ENCODE results near the gene GNL3L. TPM values are rescaled to one million over a fixed set of nuclear protein-coding genes. Genes with fewer than 3 reads are reported as not detected.
"Not testable (repeated sequence)": the region's sequence is repeated elsewhere in the genome, so short reads cannot be mapped to it uniquely, and the experiment has no call there.

Gene GNL3L
- 24.3 and 30.3 TPM in 2 replicates for total RNA-seq (2014; rRNA removed; shearing (Covaris generic))
- polyA plus RNA-seq (2016; fragmentation: Nextera tagmentation; extraction: Ambion mirVana): 9.2 and 10.9 TPM in 2 replicates

GRCh38 chrX:54529552-54530356 is at the start of gene GNL3L:
Gene GNL3L (plus strand): TSS chrX:54530219. CDS start chrX:54532567, 2,348 bp downstream.
- Histone ChIP-seq H3K4me3 (peak within 1 kb of the TSS; percentile 96), H3K9me2 (ENCODE audit: insufficient read depth) (no peaks in the 10 kb centered on the region), H3K79me2 (ENCODE audit: insufficient read depth) (peaks cover 46% of the 10 kb centered on the region), H3K27me3 (replicated peaks; ENCODE audit: insufficient read depth) (no peaks in the 10 kb centered on the region), H2AFZ (peak within 1 kb of the TSS; percentile 96), H3K36me3 (ENCODE audit: low read depth) (no peaks in the 10 kb centered on the region), H3K4me1 (ENCODE audit: insufficient read depth) (peaks cover 5% of the 10 kb centered on the region; the same call in 1 of the 2 replicates), H3K9me3 (ENCODE audit: low read depth) (no peaks in the 10 kb centered on the region), H3F3A (ENCODE audit: insufficient read depth) (no peaks in the 10 kb centered on the region), H3K27ac (peak within 1 kb of the TSS; percentile 60), H4K20me1 (ENCODE audit: insufficient read depth) (no peaks in the 10 kb centered on the region), H3K4me2 (ENCODE audit: unreplicated experiment) (peak within 1 kb of the TSS; percentile 76), H3K9ac (peak within 1 kb of the TSS; percentile 93)
- no peak for TF ChIP-seq EZH2phosphoT487 (IDR thresholded peaks at IDR 0.05; ENCODE audit: insufficient read depth, low read depth)
- no peak for TF ChIP-seq EZH2 (IDR thresholded peaks at IDR 0.05; ENCODE audit: insufficient read depth, poor library complexity, severe bottlenecking)
- DNase-seq: peak; percentile 92
- 0 to 2% methylated on average over 22 to 24 of the region's 51 CpGs for WGBS, 2 experiments (ENCODE audit: low coverage in 1 of 2, low lambda C conversion rate in 2 of 2, missing lambda C conversion rate in 2 of 2)
- in situ Hi-C loops (cut with MboI): no loop called here

- Histone ChIP-seq H3F3A (ENCODE audit: insufficient read depth) (no peaks in the 10 kb centered on the region), H3K79me2 (ENCODE audit: insufficient read depth) (peaks cover 74% of the 10 kb centered on the region), H3K4me1 (ENCODE audit: insufficient read depth) (peaks cover 28% of the 10 kb centered on the region), H3K9ac (peak overlapping the region; percentile 73), H2AFZ (peak overlapping the region; percentile 70), H3K27me3 (replicated peaks; ENCODE audit: insufficient read depth) (no peaks in the 10 kb centered on the region), H4K20me1 (ENCODE audit: insufficient read depth) (no peaks in the 10 kb centered on the region), H3K4me3 (no peak overlapping the region), H3K4me2 (ENCODE audit: unreplicated experiment) (peak overlapping the region; percentile 57), H3K9me3 (ENCODE audit: low read depth) (no peaks in the 10 kb centered on the region), H3K36me3 (ENCODE audit: low read depth) (no peaks in the 10 kb centered on the region), H3K9me2 (ENCODE audit: insufficient read depth) (no peaks in the 10 kb centered on the region), H3K27ac (peak overlapping the region; percentile 67)
- in situ Hi-C loops (cut with MboI): no loop called here
- TF ChIP-seq EZH2 (IDR thresholded peaks at IDR 0.05; ENCODE audit: insufficient read depth, poor library complexity, severe bottlenecking) (no peak), EZH2phosphoT487 (IDR thresholded peaks at IDR 0.05; ENCODE audit: insufficient read depth, low read depth) (no peak)
- peak; percentile 55 for DNase-seq
- 9 to 13% methylated on average over 8 of the region's 21 CpGs for WGBS, 2 experiments (ENCODE audit: low coverage in 1 of 2, low lambda C conversion rate in 2 of 2, missing lambda C conversion rate in 2 of 2)
These were observed 47.0 kb upstream of the GNL3L start for GRCh38 chrX:54482839-54483593.

- no peaks in the 10 kb centered on the region for H3K9me2 ChIP-seq (ENCODE audit: insufficient read depth)
These were observed 46.1 kb upstream of the GNL3L start for GRCh38 chrX:54483946-54484345.

GRCh38 chrX:54484666-54485065 is 45.4 kb upstream of the GNL3L start:
- H3K27ac ChIP-seq: no peak overlapping the region
- H2AFZ ChIP-seq: no peak overlapping the region
- no peaks in the 10 kb centered on the region for H3K9me2 ChIP-seq (ENCODE audit: insufficient read depth)
- H3K9ac ChIP-seq: no peak overlapping the region
- H3K36me3 ChIP-seq (ENCODE audit: low read depth): no peaks in the 10 kb centered on the region
- TF ChIP-seq EZH2 (IDR thresholded peaks at IDR 0.05; ENCODE audit: insufficient read depth, poor library complexity, severe bottlenecking) (no peak), EZH2phosphoT487 (IDR thresholded peaks at IDR 0.05; ENCODE audit: insufficient read depth, low read depth) (no peak)
- WGBS, 2 experiments (ENCODE audit: low coverage in 1 of 2, low lambda C conversion rate in 2 of 2, missing lambda C conversion rate in 2 of 2): 24 to 33% methylated on average over 3 of the region's 3 CpGs
- no peak overlapping the region for H3K4me3 ChIP-seq
- peak; percentile 41 for DNase-seq
- H3K4me2 ChIP-seq (ENCODE audit: unreplicated experiment): no peak overlapping the region
- H3K79me2 ChIP-seq (ENCODE audit: insufficient read depth): peaks cover 73% of the 10 kb centered on the region
- in situ Hi-C loops (cut with MboI): no loop called here
- H3K4me1 ChIP-seq (ENCODE audit: insufficient read depth): peaks cover 28% of the 10 kb centered on the region
- H3K27me3 ChIP-seq (replicated peaks; ENCODE audit: insufficient read depth): no peaks in the 10 kb centered on the region
- no peaks in the 10 kb centered on the region for H4K20me1 ChIP-seq (ENCODE audit: insufficient read depth)
- no peaks in the 10 kb centered on the region for H3F3A ChIP-seq (ENCODE audit: insufficient read depth)
- no peaks in the 10 kb centered on the region for H3K9me3 ChIP-seq (ENCODE audit: low read depth)

More at GRCh38 chrX:54483946-54484345, 46.1 kb upstream of the GNL3L start:
- WGBS, 2 experiments (ENCODE audit: low coverage in 1 of 2, low lambda C conversion rate in 2 of 2, missing lambda C conversion rate in 2 of 2): 27 to 51% methylated on average over 4 to 9 of the region's 9 CpGs
- H2AFZ ChIP-seq: peak overlapping the region; percentile 33; the same call in 1 of the 2 replicates
- H3K27me3 ChIP-seq (replicated peaks; ENCODE audit: insufficient read depth): no peaks in the 10 kb centered on the region
- peaks cover 71% of the 10 kb centered on the region for H3K79me2 ChIP-seq (ENCODE audit: insufficient read depth)
- DNase-seq: peak; percentile 5
- no peak for TF ChIP-seq EZH2phosphoT487 (IDR thresholded peaks at IDR 0.05; ENCODE audit: insufficient read depth, low read depth)
- no peak for TF ChIP-seq EZH2 (IDR thresholded peaks at IDR 0.05; ENCODE audit: insufficient read depth, poor library complexity, severe bottlenecking)
- no peak overlapping the region for H3K9ac ChIP-seq
- H3K4me3 ChIP-seq: no peak overlapping the region
- in situ Hi-C loops (cut with MboI): no loop called here
- H3K9me3 ChIP-seq (ENCODE audit: low read depth): no peaks in the 10 kb centered on the region
- H3K4me1 ChIP-seq (ENCODE audit: insufficient read depth): peaks cover 28% of the 10 kb centered on the region
- H4K20me1 ChIP-seq (ENCODE audit: insufficient read depth): no peaks in the 10 kb centered on the region
- no peaks in the 10 kb centered on the region for H3K36me3 ChIP-seq (ENCODE audit: low read depth)
- H3K4me2 ChIP-seq (ENCODE audit: unreplicated experiment): no peak overlapping the region
- H3F3A ChIP-seq (ENCODE audit: insufficient read depth): no peaks in the 10 kb centered on the region
- peak overlapping the region; percentile 67; the same call in 1 of the 2 replicates for H3K27ac ChIP-seq

- WGBS, 2 experiments (ENCODE audit: low coverage in 1 of 2, low lambda C conversion rate in 2 of 2, missing lambda C conversion rate in 2 of 2): 91 to 96% methylated on average over 5 of the region's 5 CpGs
- Histone ChIP-seq H3F3A (ENCODE audit: insufficient read depth) (peaks cover 15% of the 10 kb centered on the region; the same call in 1 of the 2 replicates), H3K4me1 (ENCODE audit: insufficient read depth) (peaks cover 25% of the 10 kb centered on the region), H3K79me2 (ENCODE audit: insufficient read depth) (peaks cover 89% of the 10 kb centered on the region)
- H3K4me2 ChIP-seq (ENCODE audit: unreplicated experiment); H3K4me3 ChIP-seq; H4K20me1 ChIP-seq (ENCODE audit: insufficient read depth); H3K9me2 ChIP-seq (ENCODE audit: insufficient read depth); in situ Hi-C loops (cut with MboI); H3K36me3 ChIP-seq (ENCODE audit: low read depth); H3K9me3 ChIP-seq (ENCODE audit: low read depth); H3K9ac ChIP-seq; H3K27ac ChIP-seq; DNase-seq; H2AFZ ChIP-seq; H3K27me3 ChIP-seq (replicated peaks; ENCODE audit: insufficient read depth): not testable (repeated sequence)
These were observed 40.2 kb upstream of the GNL3L start for GRCh38 chrX:54489819-54490218.

All from GM23248 (cell line).